ENCODE measurements around the gene CYP4V2.
"Not testable (repeated sequence)": the region's sequence is repeated elsewhere in the genome, so short reads cannot be mapped to it uniquely, and the experiment has no call there.

The CYP4V2 gene

DNA sequence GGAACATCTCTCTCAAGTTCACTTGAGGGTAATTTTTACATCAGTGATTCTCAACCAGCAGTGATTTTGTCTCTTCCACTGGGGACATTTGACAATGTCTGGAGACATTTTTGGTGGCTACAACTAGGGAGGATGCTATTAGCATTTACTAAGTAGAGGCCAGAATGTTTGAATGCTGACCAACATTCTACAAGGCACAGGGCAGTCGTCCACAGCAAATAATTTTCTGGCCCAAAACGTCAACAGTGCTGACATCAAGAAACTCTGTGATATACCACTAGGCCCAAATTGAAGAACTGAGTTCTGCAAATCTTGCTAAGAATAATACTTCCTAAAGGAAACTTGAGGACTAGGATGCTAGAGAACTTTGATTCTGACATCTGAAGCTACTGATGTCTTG, 43.0 kb downstream of the CYP4V2 start:
- DNase-seq (ENCODE audit: low read depth): no peak

DNA sequence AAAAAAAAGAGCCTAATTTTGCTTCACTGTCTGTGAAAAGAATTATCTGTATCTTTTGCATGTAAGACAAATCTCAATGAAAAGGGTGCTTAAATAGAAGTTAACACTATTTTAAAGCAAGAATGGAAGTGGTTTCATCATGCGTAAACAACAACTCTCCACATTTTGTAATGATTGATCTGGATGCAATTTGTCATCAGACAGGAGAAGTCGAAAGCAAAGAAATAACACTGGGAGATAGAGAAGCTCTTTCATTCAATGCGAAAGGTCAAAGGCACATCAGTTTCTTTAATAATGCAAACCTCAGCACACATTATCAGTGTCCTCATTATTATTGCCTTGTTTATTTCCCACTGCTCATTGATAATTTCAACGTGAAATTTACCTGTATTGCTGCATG, 44.8 kb downstream of the CYP4V2 start:
- DNase-seq (ENCODE audit: low read depth): no peak

- DNase-seq (ENCODE audit: low read depth): no peak
These were observed 49.1 kb downstream of the CYP4V2 start for GRCh38 chr4:186240452-186240847.

DNA sequence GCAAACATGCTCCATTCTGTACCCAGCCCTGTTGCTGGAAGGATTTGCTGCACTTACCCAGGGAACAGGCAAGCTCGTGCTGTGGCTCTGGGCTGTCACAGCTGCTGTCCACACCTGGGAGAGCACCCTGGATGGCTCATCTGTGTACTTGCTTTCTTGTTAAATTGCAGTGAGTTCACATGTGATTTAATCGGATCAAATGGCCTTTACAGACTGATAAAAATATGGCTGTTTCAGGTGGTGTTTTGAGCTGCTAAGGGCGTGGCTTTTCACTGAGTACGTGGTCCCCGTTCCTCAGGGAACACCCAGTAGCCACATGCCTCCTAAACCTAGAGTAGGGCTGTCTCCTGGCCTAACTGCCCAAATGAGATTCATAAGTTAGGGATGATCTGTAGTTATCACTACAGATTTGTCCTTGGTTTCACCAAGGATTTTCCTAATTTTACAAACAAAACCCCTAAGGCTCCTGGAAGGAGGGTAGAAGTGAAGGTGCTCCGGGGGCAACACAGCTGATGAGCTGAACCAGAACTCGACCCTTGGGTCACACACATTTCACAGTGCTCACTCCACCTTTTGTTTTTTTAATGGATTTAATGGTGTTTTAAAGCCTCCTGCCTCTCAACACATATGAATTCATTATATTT, 49.6 kb downstream of the CYP4V2 start:
- no peak for DNase-seq (ENCODE audit: low read depth)

DNA sequence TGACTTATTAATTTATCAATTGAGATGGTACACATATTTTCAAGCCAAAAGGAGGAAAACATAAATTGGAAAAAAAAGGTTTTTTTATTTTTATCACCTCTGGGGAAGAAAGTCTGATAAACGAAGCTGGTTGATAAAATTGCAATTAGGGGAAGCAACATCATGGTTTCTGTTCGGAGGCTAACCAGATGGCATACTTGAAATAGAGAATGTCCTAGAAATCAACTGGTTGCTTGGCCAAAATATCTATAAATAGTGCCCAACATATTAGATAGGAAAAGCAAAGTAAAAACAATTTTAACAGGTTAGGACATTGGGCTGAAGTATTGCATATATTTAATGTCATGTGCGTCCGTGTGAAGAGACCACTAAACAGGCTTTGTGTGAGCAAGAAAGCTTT, 50.2 kb downstream of the CYP4V2 start:
- no peak for DNase-seq (ENCODE audit: low read depth)

GRCh38 chr4:186242031-186242430, 50.7 kb downstream of the CYP4V2 start:
- not testable (repeated sequence) for DNase-seq (ENCODE audit: low read depth)

GRCh38 chr4:186243331-186243730, 52.0 kb downstream of the CYP4V2 start:
- DNase-seq (ENCODE audit: low read depth): no peak

DNA sequence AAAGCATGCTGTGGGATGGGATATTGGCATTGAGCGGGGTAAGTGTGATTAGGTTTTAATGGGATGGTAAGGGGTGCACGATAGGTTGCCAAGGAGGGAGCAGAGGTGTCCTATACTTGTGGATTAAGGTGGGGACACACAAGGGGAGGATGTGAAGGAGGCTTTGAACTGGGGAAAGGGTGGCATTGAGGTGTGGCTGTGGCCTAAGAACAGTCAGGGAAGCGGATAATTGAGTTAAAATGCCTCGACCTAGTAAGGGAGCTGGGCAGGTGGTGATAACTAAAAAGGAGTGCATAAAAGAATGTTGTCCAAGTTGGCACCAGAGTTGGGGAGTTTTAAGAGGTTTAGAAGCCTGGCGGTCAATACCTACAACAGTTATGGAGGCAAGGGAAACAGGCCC, 53.5 kb downstream of the CYP4V2 start:
- no peak for DNase-seq (ENCODE audit: low read depth)

DNA sequence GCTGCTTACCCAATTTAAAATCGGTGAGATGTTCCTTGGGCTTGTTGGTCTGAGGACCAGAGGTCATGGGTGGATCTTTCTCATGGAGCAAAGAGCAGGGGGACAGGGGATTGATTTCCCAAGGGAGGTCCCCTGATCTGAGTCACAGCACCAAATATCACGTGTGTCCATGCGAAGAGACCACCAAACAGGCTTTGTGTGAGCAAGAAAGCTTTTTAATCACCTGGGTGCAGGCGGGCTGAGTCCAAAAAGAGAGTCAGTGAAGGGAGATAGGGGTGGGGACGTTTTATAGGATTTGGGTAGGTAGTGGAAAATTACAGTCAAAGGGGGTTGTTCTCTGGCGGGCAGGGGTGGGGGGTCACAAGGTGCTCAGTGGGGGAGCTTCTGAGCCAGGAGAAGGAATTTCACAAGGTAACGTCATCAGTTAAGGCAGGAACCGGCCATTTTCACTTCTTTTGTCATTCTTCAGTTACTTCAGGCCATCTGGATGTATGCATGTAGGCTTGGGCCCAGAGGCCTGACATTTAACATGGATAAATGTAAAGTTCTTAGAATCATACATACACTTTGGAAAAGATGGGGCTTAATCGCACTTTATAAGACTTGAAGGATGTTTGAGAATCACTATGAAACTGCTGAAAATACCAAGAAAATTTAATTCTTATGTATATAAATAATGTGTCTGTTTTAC, 55.8 kb downstream of the CYP4V2 start:
- DNase-seq (ENCODE audit: low read depth): not testable (repeated sequence)

GRCh38 chr4:186248643-186249042, 57.3 kb downstream of the CYP4V2 start:
- no peak for DNase-seq (ENCODE audit: low read depth)

GRCh38 chr4:186249785-186250754, 58.7 kb downstream of the CYP4V2 start:
- no peak for DNase-seq (ENCODE audit: low read depth)

- DNase-seq (ENCODE audit: low read depth): no peak
These were observed 59.4 kb downstream of the CYP4V2 start for GRCh38 chr4:186250760-186251159.

DNA sequence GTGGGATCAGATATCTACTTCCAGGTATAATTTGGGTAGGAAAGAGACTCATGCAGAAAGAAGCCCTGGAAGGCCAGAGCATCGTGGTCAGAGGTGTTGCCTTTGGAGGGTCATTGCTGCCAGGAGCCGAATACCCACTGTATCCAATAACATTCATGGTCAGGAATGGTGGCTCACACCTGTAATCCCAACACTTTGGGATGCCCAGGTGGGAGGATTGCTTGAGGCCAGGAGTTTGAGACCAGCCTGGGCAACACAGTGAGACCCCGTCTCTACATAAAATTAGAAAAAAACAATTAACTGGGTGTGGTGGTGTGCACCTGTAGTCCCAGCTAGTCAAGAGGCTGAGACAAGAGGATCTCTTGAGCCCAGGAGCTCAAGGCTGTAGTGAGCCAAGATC, 63.8 kb downstream of the CYP4V2 start:
- DNase-seq (ENCODE audit: low read depth): no peak

DNA sequence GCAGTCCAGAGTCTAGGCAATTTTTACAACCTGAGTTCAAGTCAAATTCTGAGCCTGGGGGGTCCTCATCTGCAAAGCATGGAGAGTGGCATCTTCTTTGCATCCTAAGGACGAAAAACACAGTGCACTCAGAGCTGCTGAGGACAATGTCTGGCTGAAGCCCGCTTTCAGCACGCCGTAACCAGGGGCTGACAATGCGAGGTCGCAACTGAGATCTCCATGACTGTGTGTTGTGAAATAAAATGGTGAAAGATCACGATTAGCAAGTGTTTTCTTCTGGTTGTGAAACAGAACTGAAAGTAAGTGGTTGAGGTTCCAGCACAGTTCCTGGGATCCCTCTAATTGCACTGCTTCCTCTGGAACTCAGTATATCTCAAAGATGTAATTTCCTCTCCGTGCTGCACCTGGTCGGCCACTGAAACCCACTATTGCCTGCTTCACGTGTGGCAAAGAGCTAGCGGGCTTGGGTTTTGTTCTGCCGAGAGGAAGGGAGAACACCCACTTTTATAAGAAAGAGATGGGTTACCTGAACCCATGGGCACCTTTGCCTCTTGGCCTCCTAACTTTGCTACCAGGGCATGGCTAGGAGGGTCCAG, 66.9 kb downstream of the CYP4V2 start:
- DNase-seq (ENCODE audit: low read depth): no peak

GRCh38 chr4:186260117-186260503, 68.7 kb downstream of the CYP4V2 start:
- no peak for DNase-seq (ENCODE audit: low read depth)

All from activated T-cell treated with anti-CD3 and anti-CD28 coated beads for 1 hour (primary cell).